SH-SY5Y (cell line): Measurements from ENCODE around the gene PRSS50.

Source experiments
- GATA2 ChIP-seq: IDR thresholded peaks from 2 replicates; pipeline ENCODE4 v1.6.1; 2011; ENCODE audit warnings: mild to moderate bottlenecking, low read depth, low read length
- GATA3 ChIP-seq: IDR thresholded peaks from 2 replicates; pipeline ENCODE4 v1.6.1; 2011; ENCODE audit warnings: low read depth, mild to moderate bottlenecking, low read length, moderate library complexity

GRCh38 chr3:46676601-46677410, 40.9 kb downstream of the PRSS50 start:
- TF ChIP-seq GATA2 (no peak), GATA3 (no peak)
